Inflammatory macrophage treated with lipopolysaccharide for 1 hour (primary cell): ENCODE results near the gene GIPR.
"Not testable (repeated sequence)": the region's sequence is repeated elsewhere in the genome, so short reads cannot be mapped to it uniquely, and the experiment has no call there.

Experiments used
- DNase-seq, 2 donors: peaks; one replicate each; pipeline ENCODE4 v3.0.0-alpha.2; 2020 to 2022

GIPR gene

GRCh38 chr19:45667620-45668341, at the start of gene GIPR:
Gene GIPR (plus strand): TSS chr19:45668221. CDS start chr19:45669521, 1,300 bp downstream.
- peak; percentile 79 to 86 for DNase-seq

GRCh38 chr19:45621389-45621788, 46.6 kb upstream of the GIPR start:
- DNase-seq = no peak

- no peak for DNase-seq
Observed at GRCh38 chr19:45621976-45622503, 46.0 kb upstream of the GIPR start.

- DNase-seq = no peak
Observed at GRCh38 chr19:45623984-45624383, 44.0 kb upstream of the GIPR start.

- DNase-seq = not testable (repeated sequence)
Observed at GRCh38 chr19:45628219-45628618, 39.8 kb upstream of the GIPR start.

GRCh38 chr19:45629704-45630103, 38.3 kb upstream of the GIPR start:
- no peak for DNase-seq

- peak; percentile 25 to 37 for DNase-seq
Observed at GRCh38 chr19:45630463-45630862, 37.6 kb upstream of the GIPR start.

- peak; percentile 24 to 63 for DNase-seq
Observed at GRCh38 chr19:45632468-45633196, 35.4 kb upstream of the GIPR start.

- DNase-seq = no peak
Observed at GRCh38 chr19:45636275-45636674, 31.7 kb upstream of the GIPR start.

- DNase-seq = no peak
Observed at GRCh38 chr19:45636902-45637301, 31.1 kb upstream of the GIPR start.

GRCh38 chr19:45637890-45638667, 29.9 kb upstream of the GIPR start:
- DNase-seq = no peak

GRCh38 chr19:45638930-45639729, 28.9 kb upstream of the GIPR start, which contains the start of gene EML2:
Gene EML2 (minus strand): TSS chr19:45639397. CDS start chr19:45639376, 21 bp downstream.
- DNase-seq = peak in 1 of 2 donors; percentile 40

- DNase-seq = no peak
Observed at GRCh38 chr19:45640849-45641273, 27.2 kb upstream of the GIPR start.

- DNase-seq = peak; percentile 71 to 89
Observed at GRCh38 chr19:45641274-45642105, 26.5 kb upstream of the GIPR start.

- peak; percentile 69 to 97 for DNase-seq
Observed at GRCh38 chr19:45643024-45643926, 24.7 kb upstream of the GIPR start.

- no peak for DNase-seq
Observed at GRCh38 chr19:45643927-45644771, 23.9 kb upstream of the GIPR start.

GRCh38 chr19:45645068-45645630, 22.9 kb upstream of the GIPR start:
- DNase-seq = no peak

GRCh38 chr19:45645631-45646344, 22.2 kb upstream of the GIPR start:
- peak; percentile 37 to 55 for DNase-seq
